Esophagus muscularis mucosa (tissue), 3 donors: ENCODE data around the gene ZBTB16.

Experiments used
- POLR2AphosphoS5 ChIP-seq, 2 donors: sonication (generic); formaldehyde crosslinking; IDR thresholded peaks; one replicate each; pipeline ENCODE4 v1.6.1; 2017; ENCODE audit warnings: antibody characterized with exemption in 2 of 2
- TF ChIP-seq, protein P1 (sequence below), 3 experiments: fragments of 200-600 bp in 2 of 3; fragments of 450-650 bp in 1 of 3; sonication (generic) in 2 of 3; IDR thresholded peaks; one replicate each; pipeline ENCODE4 v1.5.1; 2017 to 2019; ENCODE audit warnings: antibody characterized with exemption in 3 of 3, mild to moderate bottlenecking in 2 of 3, moderate library complexity in 1 of 3

DNA sequence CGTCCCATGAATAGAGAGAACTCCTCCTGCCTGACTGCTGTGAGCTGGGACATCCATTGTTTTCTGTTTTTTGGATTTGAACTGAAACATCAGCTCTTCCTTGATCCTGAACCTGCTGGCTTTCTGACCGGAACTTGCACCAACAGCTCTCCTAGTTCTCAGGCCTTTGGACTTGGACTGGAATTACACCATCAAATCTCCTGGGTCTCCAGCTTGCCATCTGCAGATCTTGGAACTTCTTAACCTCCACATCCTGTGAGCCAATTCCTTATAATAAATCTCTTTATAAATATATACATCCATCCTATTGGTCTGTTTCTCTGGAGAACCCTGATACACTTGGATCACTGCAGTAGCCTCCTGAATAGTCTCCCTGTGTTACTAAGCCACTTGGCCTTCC lies 42.5 kb upstream of the ZBTB16 start:
- TF ChIP-seq, protein P1, sequence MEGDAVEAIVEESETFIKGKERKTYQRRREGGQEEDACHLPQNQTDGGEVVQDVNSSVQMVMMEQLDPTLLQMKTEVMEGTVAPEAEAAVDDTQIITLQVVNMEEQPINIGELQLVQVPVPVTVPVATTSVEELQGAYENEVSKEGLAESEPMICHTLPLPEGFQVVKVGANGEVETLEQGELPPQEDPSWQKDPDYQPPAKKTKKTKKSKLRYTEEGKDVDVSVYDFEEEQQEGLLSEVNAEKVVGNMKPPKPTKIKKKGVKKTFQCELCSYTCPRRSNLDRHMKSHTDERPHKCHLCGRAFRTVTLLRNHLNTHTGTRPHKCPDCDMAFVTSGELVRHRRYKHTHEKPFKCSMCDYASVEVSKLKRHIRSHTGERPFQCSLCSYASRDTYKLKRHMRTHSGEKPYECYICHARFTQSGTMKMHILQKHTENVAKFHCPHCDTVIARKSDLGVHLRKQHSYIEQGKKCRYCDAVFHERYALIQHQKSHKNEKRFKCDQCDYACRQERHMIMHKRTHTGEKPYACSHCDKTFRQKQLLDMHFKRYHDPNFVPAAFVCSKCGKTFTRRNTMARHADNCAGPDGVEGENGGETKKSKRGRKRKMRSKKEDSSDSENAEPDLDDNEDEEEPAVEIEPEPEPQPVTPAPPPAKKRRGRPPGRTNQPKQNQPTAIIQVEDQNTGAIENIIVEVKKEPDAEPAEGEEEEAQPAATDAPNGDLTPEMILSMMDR (IDR thresholded peaks at IDR 0.05) = no peak
- no peak for TF ChIP-seq POLR2AphosphoS5 (IDR thresholded peaks at IDR 0.05)
